Measurements from ENCODE around the gene C5.
"Not testable (repeated sequence)": the region's sequence is repeated elsewhere in the genome, so short reads cannot be mapped to it uniquely, and the experiment has no call there.

C5 gene

GRCh38 chr9:121048618-121049017 is 1.5 kb downstream of the C5 start:
- DNase-seq (ENCODE audit: low read depth in 2 of 3, low spot score in 2 of 3) = no peak

GRCh38 chr9:121048175-121048574 is 1.9 kb downstream of the C5 start:
- DNase-seq (ENCODE audit: low read depth in 2 of 3, low spot score in 2 of 3) = no peak

GRCh38 chr9:121038804-121039203 is 11.3 kb downstream of the C5 start:
- DNase-seq (ENCODE audit: low read depth in 2 of 3, low spot score in 2 of 3) = no peak

- DNase-seq (ENCODE audit: low read depth in 2 of 3, low spot score in 2 of 3) = no peak
Observed at GRCh38 chr9:121038362-121038761, 11.7 kb downstream of the C5 start.

GRCh38 chr9:121035717-121036116 is 14.4 kb downstream of the C5 start:
- not testable (repeated sequence) for DNase-seq (ENCODE audit: low read depth in 2 of 3, low spot score in 2 of 3)

- DNase-seq (ENCODE audit: low read depth in 2 of 3, low spot score in 2 of 3) = no peak
Observed at GRCh38 chr9:121034529-121034928, 15.5 kb downstream of the C5 start.

- no peak for DNase-seq (ENCODE audit: low read depth in 2 of 3, low spot score in 2 of 3)
Observed at GRCh38 chr9:121029469-121029868, 20.6 kb downstream of the C5 start.

- not testable (repeated sequence) for DNase-seq (ENCODE audit: low read depth in 2 of 3, low spot score in 2 of 3)
Observed at GRCh38 chr9:121028285-121028684, 21.8 kb downstream of the C5 start.

GRCh38 chr9:121026768-121027167 is 23.3 kb downstream of the C5 start:
- no peak for DNase-seq (ENCODE audit: low read depth in 2 of 3, low spot score in 2 of 3)

- no peak for DNase-seq (ENCODE audit: low read depth in 2 of 3, low spot score in 2 of 3)
Observed at GRCh38 chr9:121026260-121026691, 23.8 kb downstream of the C5 start.

GRCh38 chr9:121024237-121024636 is 25.8 kb downstream of the C5 start:
- no peak for DNase-seq (ENCODE audit: low read depth in 2 of 3, low spot score in 2 of 3)

GRCh38 chr9:121023064-121023463 is 27.0 kb downstream of the C5 start:
- no peak for DNase-seq (ENCODE audit: low read depth in 2 of 3, low spot score in 2 of 3)

- DNase-seq (ENCODE audit: low read depth in 2 of 3, low spot score in 2 of 3) = no peak
Observed at GRCh38 chr9:121021301-121021700, 28.8 kb downstream of the C5 start.

- DNase-seq (ENCODE audit: low read depth in 2 of 3, low spot score in 2 of 3) = no peak
Observed at GRCh38 chr9:121019273-121019672, 30.8 kb downstream of the C5 start.

GRCh38 chr9:121013911-121014310 is 36.2 kb downstream of the C5 start:
- DNase-seq (ENCODE audit: low read depth in 2 of 3, low spot score in 2 of 3) = no peak

GRCh38 chr9:121009650-121010049 is 40.4 kb downstream of the C5 start:
- DNase-seq (ENCODE audit: low read depth in 2 of 3, low spot score in 2 of 3) = no peak

- no peak for DNase-seq (ENCODE audit: low read depth in 2 of 3, low spot score in 2 of 3)
Observed at GRCh38 chr9:120999317-120999716, 50.8 kb downstream of the C5 start.

- DNase-seq (ENCODE audit: low read depth in 2 of 3, low spot score in 2 of 3) = no peak
Observed at GRCh38 chr9:120998111-120998510, 52.0 kb downstream of the C5 start.

- DNase-seq (ENCODE audit: low read depth in 2 of 3, low spot score in 2 of 3) = no peak
Observed at GRCh38 chr9:120997502-120997901, 52.6 kb downstream of the C5 start.

- DNase-seq (ENCODE audit: low read depth in 2 of 3, low spot score in 2 of 3) = no peak
Observed at GRCh38 chr9:120996409-120996808, 53.7 kb downstream of the C5 start.

- DNase-seq (ENCODE audit: low read depth in 2 of 3, low spot score in 2 of 3) = no peak
Observed at GRCh38 chr9:120989065-120989464, 61.0 kb downstream of the C5 start.

GRCh38 chr9:120985819-120986222 is 64.3 kb downstream of the C5 start:
- no peak for DNase-seq (ENCODE audit: low read depth in 2 of 3, low spot score in 2 of 3)

- DNase-seq (ENCODE audit: low read depth in 2 of 3, low spot score in 2 of 3) = no peak
Observed at GRCh38 chr9:120983259-120983837, 66.7 kb downstream of the C5 start.

- DNase-seq (ENCODE audit: low read depth in 2 of 3, low spot score in 2 of 3) = no peak
Observed at GRCh38 chr9:120982836-120983235, 67.2 kb downstream of the C5 start.

All from activated CD8-positive, alpha-beta memory T cell treated with anti-CD3 and anti-CD28 coated beads for 48 hours (primary cell).